HG03469 (cell line): ENCODE measurements around the gene JAM3.
"Not testable (repeated sequence)": the region's sequence is repeated elsewhere in the genome, so short reads cannot be mapped to it uniquely, and the experiment has no call there.

Experiments
- ATAC-seq: cut with Tn5 transposase; IDR thresholded peaks from one replicate; pipeline ENCODE4 v1.9.1; 2021; ENCODE audit warnings: mild to moderate bottlenecking, moderate library complexity, moderate number of reproducible peaks; ENCODE audit not compliant: unreplicated experiment

JAM3 gene

DNA sequence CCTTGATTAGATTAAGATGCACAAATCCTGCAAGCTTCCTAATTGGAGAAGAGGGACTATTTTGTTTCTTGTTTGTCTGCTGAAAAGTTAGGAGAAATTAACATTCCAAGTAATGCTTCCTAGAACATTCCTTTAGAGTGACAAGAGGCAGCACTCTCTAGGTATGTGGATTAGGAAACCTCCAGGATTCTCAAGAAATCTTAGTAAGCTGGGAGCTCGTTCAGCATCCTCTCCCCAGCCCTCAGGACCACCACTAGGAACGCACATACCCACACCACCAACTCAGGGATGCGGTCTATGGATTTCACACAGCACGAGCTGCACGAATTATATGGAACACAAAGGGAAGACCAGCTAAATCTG is 102.0 kb downstream of the JAM3 start:
- ATAC-seq = no peak

DNA sequence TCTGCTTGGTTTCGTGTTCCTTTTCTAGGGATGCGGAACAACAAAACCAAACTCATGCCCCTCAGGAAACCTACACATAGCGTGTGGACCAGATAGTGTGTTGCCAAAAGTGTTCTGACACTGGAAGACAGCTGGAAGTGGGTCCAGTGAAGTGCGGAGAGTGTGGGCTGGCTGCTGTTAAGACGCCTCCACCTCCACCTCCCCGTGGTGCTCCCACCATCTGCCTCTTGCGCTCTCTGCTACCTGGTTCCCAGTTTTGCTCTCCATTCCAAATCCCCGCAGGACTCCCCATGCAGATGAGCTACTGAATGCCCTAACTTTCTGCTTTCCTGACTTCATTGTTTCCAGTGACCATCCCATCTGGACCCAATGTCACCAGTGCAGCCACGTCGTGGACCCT is 103.1 kb downstream of the JAM3 start:
- ATAC-seq = no peak

- ATAC-seq = no peak
These were observed 104.4 kb downstream of the JAM3 start for GRCh38 chr11:134173296-134173695.

DNA sequence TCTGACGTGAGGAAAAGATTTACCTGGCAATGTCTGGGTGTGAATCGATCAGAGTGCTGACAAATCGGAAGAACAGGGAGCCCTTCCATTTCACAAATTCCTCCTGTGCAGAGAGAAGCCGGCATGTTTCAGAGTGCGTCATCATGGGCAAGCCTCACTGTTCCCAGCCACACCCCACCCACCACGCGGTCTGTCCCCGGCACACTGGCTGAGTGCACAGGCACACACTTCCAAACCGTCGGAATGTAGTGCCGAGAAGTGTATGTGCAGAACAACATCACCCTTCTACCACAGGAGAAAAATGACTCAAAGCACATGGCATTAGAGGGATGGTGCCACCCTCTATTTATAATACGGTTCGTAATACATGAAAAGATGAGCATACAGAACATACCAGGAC is 107.4 kb downstream of the JAM3 start:
- ATAC-seq = no peak

- ATAC-seq = no peak
These were observed 109.3 kb downstream of the JAM3 start for GRCh38 chr11:134178032-134178674.

GRCh38 chr11:134181707-134182106 is 112.8 kb downstream of the JAM3 start:
- no peak for ATAC-seq

GRCh38 chr11:134188092-134188491 is 119.2 kb downstream of the JAM3 start:
- not testable (repeated sequence) for ATAC-seq

GRCh38 chr11:134196756-134197155 is 127.9 kb downstream of the JAM3 start:
- ATAC-seq = no peak

- no peak for ATAC-seq
These were observed 130.7 kb downstream of the JAM3 start for GRCh38 chr11:134199531-134199930.

- ATAC-seq = no peak
These were observed 131.8 kb downstream of the JAM3 start for GRCh38 chr11:134200688-134201087.
